Hepatocyte (in vitro differentiated cells): ENCODE data around the gene LHX1. TPM values are rescaled to one million over a fixed set of nuclear protein-coding genes. Genes with fewer than 3 reads are reported as not detected.

Source experiments
- DNase-seq: peaks from one replicate; pipeline ENCODE4 v3.0.0-alpha.2; 2016; ENCODE audit warnings: low spot score
- H2AFZ ChIP-seq: fragments of 200-600 bp; sonication (generic); 2 replicates; pipeline ENCODE4 v1.6.0; 2016; ENCODE audit warnings: antibody characterized with exemption, mild to moderate bottlenecking
- H3K27ac ChIP-seq: fragments of 200-600 bp; sonication (generic); 2 replicates; pipeline ENCODE4 v1.5.1; 2016; ENCODE audit warnings: mild to moderate bottlenecking
- H3K27me3 ChIP-seq: fragments of 200-600 bp; sonication (generic); 2 replicates; pipeline ENCODE4 v1.6.1; 2016
- H3K36me3 ChIP-seq: fragments of 200-600 bp; sonication (generic); replicated peaks from 2 replicates; pipeline ENCODE4 v1.5.1; 2016; ENCODE audit warnings: low read depth; ENCODE audit not compliant: insufficient read depth
- H3K4me1 ChIP-seq: fragments of 200-600 bp; sonication (generic); 2 replicates; pipeline ENCODE4 v1.5.1; 2016; ENCODE audit warnings: mild to moderate bottlenecking, moderate library complexity; ENCODE audit not compliant: insufficient read depth
- H3K4me2 ChIP-seq: fragments of 200-600 bp; sonication (generic); 2 replicates; pipeline ENCODE4 v1.6.0; 2016
- H3K4me3 ChIP-seq: fragments of 200-600 bp; sonication (generic); 2 replicates; pipeline ENCODE4 v1.5.1; 2016; ENCODE audit warnings: mild to moderate bottlenecking
- H3K79me2 ChIP-seq: fragments of 200-600 bp; sonication (generic); 2 replicates; pipeline ENCODE4 v1.6.0; 2017; ENCODE audit warnings: mild to moderate bottlenecking
- H3K9me2 ChIP-seq: fragments of 200-600 bp; sonication (generic); replicated peaks from 2 replicates; pipeline ENCODE4 v1.6.0; 2017; ENCODE audit warnings: mild to moderate bottlenecking; ENCODE audit not compliant: insufficient read depth
- H3K9me3 ChIP-seq: fragments of 200-600 bp; sonication (generic); 2 replicates; pipeline ENCODE4 v1.5.1; 2016; ENCODE audit warnings: low read depth, mild to moderate bottlenecking
- H4K20me1 ChIP-seq: fragments of 200-600 bp; sonication (generic); 2 replicates; pipeline ENCODE4 v1.6.0; 2016; ENCODE audit warnings: mild to moderate bottlenecking; ENCODE audit not compliant: insufficient read depth, poor library complexity, severe bottlenecking
- CTCF ChIP-seq: fragments of 200-600 bp; sonication (generic); IDR thresholded peaks from 2 replicates; pipeline ENCODE4 v1.5.1; 2016; ENCODE audit warnings: antibody characterized with exemption, mild to moderate bottlenecking; ENCODE audit not compliant: poor library complexity
- EZH2 ChIP-seq: fragments of 200-600 bp; sonication (generic); IDR thresholded peaks from 2 replicates; pipeline ENCODE4 v1.6.1; 2016; ENCODE audit warnings: antibody characterized with exemption, mild to moderate bottlenecking, borderline replicate concordance
- EZH2phosphoT487 ChIP-seq: fragments of 200-600 bp; sonication (generic); IDR thresholded peaks from one replicate; pipeline ENCODE4 v1.6.1; 2018; ENCODE audit warnings: antibody characterized with exemption, mild to moderate bottlenecking, low read depth, moderate library complexity; ENCODE audit not compliant: unreplicated experiment, severe bottlenecking
- WGBS: methylation state at CpG from one replicate; pipeline ENCODE4 v1.1.6; 2016; ENCODE audit warnings: low lambda C conversion rate; ENCODE audit errors: missing lambda C conversion rate; 5-methylcytosine and 5-hydroxymethylcytosine counted together
- polyA plus RNA-seq: library from polyadenylated mRNA; unstranded; fragments of >200 nt; fragmentation: Nextera tagmentation; extraction: Ambion mirVana; gene quantifications from 2 replicates; pipeline ENCODE4 v1.2.1, GENCODE V29; 2016
- total RNA-seq: library from RNA; depleted of rRNA; stranded (reverse); fragments of >200 nt; gene quantifications from 2 replicates; pipeline ENCODE4 v1.2.3, GENCODE V29; 2014

LHX1 gene
- total and polyA plus RNA-seq, 2 experiments from 2014 or later: 0.35 TPM; not detected in 1

DNA sequence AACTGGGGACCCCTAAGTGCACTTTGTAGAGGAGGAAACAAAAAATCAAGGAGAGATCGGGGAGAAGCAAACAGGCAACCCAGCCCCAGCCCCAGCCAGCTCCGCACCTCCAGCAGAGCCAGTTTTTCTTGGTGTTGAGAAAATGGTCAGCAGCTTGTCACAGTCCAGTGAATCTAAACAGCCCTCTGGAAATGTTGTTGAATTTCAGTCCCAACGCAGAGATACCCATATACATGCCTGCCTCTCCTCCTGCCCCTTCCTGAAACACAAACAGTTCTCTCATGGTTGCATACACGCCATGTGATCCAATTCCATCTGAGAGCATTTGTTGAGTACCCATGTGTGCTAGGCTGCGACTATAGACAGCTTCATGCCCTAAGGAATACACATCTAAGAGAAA is 42.4 kb upstream of the LHX1 start:
- no peak overlapping the region for H3K4me2 ChIP-seq
- H3K4me3 ChIP-seq: no peak overlapping the region
- no peak overlapping the region for H2AFZ ChIP-seq
- H3K79me2 ChIP-seq: no peaks in the 10 kb centered on the region
- no peak overlapping the region for H3K27ac ChIP-seq
- H3K27me3 ChIP-seq: no peaks in the 10 kb centered on the region
- H3K9me2 ChIP-seq: no peaks in the 10 kb centered on the region
- no peak for TF ChIP-seq CTCF
- TF ChIP-seq EZH2phosphoT487: no peak
- no peak for TF ChIP-seq EZH2
- WGBS: 91% methylated on average over 5 of the region's 5 CpGs
- no peak for DNase-seq
- H3K9me3 ChIP-seq: no peaks in the 10 kb centered on the region
- no peaks in the 10 kb centered on the region for H3K36me3 ChIP-seq
- no peaks in the 10 kb centered on the region for H3K4me1 ChIP-seq
- no peaks in the 10 kb centered on the region for H4K20me1 ChIP-seq

DNA sequence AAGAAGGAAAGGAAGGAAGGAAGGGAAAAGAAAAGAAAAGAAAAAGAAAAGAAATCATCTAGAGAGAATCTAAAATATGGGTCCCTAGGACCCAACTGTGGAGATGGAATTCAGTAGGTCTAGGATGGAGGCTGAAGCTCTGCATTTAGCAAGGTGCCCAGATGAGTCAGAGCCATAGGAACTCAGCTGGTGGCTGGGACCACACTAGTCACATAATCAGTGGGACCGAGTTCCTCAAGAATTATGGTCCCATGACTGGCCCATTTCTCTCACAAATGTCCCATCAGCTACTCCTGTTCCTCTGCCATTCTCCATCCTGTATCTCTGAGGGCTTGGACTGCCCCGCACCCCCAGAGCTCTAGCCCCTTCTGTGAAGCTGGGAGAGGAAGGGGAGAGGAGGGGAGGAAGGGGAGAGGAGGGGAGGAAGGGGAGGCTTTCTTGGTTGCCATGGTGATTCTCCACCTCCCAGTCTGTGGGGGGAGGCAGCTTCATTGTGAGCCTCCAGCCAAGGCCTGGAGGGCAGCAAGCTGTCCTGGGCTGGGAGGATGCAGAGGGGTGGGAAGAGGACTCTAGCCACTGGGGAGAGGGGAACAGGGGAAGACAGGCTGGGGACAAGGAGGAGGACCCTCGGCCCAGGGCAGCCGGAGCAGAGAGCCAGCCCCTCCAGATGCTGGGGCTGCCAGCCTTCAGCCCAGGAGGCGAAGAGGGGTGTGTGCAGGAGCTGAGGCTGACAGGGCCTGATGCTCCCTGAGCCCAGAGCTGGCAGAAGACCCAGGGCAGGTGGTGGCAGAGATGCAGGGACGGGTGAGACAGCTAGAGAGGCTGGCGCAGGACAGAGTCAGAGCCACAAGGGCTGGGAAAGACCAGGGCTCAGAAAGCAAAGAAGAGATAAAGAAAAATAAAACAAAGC is 37.8 kb upstream of the LHX1 start:
- no peaks in the 10 kb centered on the region for H3K79me2 ChIP-seq
- H3K36me3 ChIP-seq: no peaks in the 10 kb centered on the region
- H3K4me2 ChIP-seq: no peak overlapping the region
- no peak for DNase-seq
- WGBS: 80% methylated on average over 6 of the region's 7 CpGs
- H3K27ac ChIP-seq: no peak overlapping the region
- H3K9me2 ChIP-seq: no peaks in the 10 kb centered on the region
- H3K27me3 ChIP-seq: no peaks in the 10 kb centered on the region
- no peak overlapping the region for H2AFZ ChIP-seq
- H3K4me1 ChIP-seq: no peaks in the 10 kb centered on the region
- TF ChIP-seq EZH2phosphoT487 (no peak), CTCF (no peak), EZH2 (no peak)
- no peak overlapping the region for H3K4me3 ChIP-seq
- H3K9me3 ChIP-seq: no peaks in the 10 kb centered on the region
- no peaks in the 10 kb centered on the region for H4K20me1 ChIP-seq

DNA sequence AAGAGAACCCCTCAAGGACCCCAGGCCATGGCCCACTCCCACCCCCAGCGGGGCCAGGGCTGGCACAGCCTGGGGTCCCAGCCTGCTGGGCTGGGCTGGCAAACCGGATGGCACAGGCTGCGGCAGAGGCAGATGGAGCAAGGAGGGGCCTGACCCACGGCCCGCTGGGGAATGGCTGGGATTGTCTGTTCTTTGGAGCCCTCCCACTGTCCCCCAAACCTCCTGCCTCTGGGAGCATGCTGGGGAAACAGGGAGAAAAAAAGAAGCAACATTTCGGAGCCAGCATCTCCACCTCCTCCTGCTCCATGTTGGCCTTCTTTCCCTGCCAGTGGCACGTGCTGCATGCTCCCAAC is 37.1 kb upstream of the LHX1 start:
- H3K9me3 ChIP-seq: no peaks in the 10 kb centered on the region
- DNase-seq: no peak
- H3K36me3 ChIP-seq: no peaks in the 10 kb centered on the region
- no peak overlapping the region for H2AFZ ChIP-seq
- no peaks in the 10 kb centered on the region for H3K4me1 ChIP-seq
- WGBS: 88% methylated on average over 7 of the region's 7 CpGs
- H3K4me3 ChIP-seq: no peak overlapping the region
- H3K27ac ChIP-seq: no peak overlapping the region
- no peaks in the 10 kb centered on the region for H3K27me3 ChIP-seq
- H3K4me2 ChIP-seq: no peak overlapping the region
- TF ChIP-seq CTCF (no peak), EZH2 (no peak), EZH2phosphoT487 (no peak)
- no peaks in the 10 kb centered on the region for H3K79me2 ChIP-seq
- H3K9me2 ChIP-seq: no peaks in the 10 kb centered on the region
- H4K20me1 ChIP-seq: no peaks in the 10 kb centered on the region
